ENCODE results near the gene GNAT2. TPM values are rescaled to one million over a fixed set of nuclear protein-coding genes. Genes with fewer than 3 reads are reported as not detected.

The GNAT2 gene
- total and polyA plus RNA-seq, 2 experiments from 2014 or later, result not detected

GRCh38 chr1:109629372-109630030, 10.1 kb upstream of the GNAT2 start:
- no peak overlapping the region for H3K9ac ChIP-seq
- H3F3A ChIP-seq (ENCODE audit: insufficient read depth), result peaks cover 9% of the 10 kb centered on the region; the same call in 1 of the 2 replicates
- TF ChIP-seq EZH2phosphoT487 (IDR thresholded peaks at IDR 0.05; ENCODE audit: insufficient read depth, low read depth), result no peak
- TF ChIP-seq EZH2 (IDR thresholded peaks at IDR 0.05; ENCODE audit: insufficient read depth, poor library complexity, severe bottlenecking), result no peak
- DNase-seq, result no peak
- in situ Hi-C loops (cut with MboI), result loop anchor here (5.0 kb wide), 1 partner anchor 82 kb away; the partner anchor contains the start of gene GNAI3
- H3K79me2 ChIP-seq (ENCODE audit: insufficient read depth), result peaks cover 19% of the 10 kb centered on the region
- H2AFZ ChIP-seq, result no peak overlapping the region
- H3K27me3 ChIP-seq (replicated peaks; ENCODE audit: insufficient read depth), result no peaks in the 10 kb centered on the region
- H4K20me1 ChIP-seq (ENCODE audit: insufficient read depth), result no peaks in the 10 kb centered on the region
- WGBS, 2 experiments (ENCODE audit: low coverage in 1 of 2, low lambda C conversion rate in 2 of 2, missing lambda C conversion rate in 2 of 2), result 90 to 92% methylated on average over 10 of the region's 10 CpGs
- H3K4me1 ChIP-seq (ENCODE audit: insufficient read depth), result peaks cover 2% of the 10 kb centered on the region; the same call in 1 of the 2 replicates
- no peaks in the 10 kb centered on the region for H3K9me3 ChIP-seq (ENCODE audit: low read depth)
- H3K9me2 ChIP-seq (ENCODE audit: insufficient read depth), result no peaks in the 10 kb centered on the region
- H3K27ac ChIP-seq, result no peak overlapping the region
- H3K4me3 ChIP-seq, result no peak overlapping the region
- peaks cover 16% of the 10 kb centered on the region; the same call in 1 of the 2 replicates for H3K36me3 ChIP-seq (ENCODE audit: low read depth)
- no peak overlapping the region for H3K4me2 ChIP-seq (ENCODE audit: unreplicated experiment)

DNA sequence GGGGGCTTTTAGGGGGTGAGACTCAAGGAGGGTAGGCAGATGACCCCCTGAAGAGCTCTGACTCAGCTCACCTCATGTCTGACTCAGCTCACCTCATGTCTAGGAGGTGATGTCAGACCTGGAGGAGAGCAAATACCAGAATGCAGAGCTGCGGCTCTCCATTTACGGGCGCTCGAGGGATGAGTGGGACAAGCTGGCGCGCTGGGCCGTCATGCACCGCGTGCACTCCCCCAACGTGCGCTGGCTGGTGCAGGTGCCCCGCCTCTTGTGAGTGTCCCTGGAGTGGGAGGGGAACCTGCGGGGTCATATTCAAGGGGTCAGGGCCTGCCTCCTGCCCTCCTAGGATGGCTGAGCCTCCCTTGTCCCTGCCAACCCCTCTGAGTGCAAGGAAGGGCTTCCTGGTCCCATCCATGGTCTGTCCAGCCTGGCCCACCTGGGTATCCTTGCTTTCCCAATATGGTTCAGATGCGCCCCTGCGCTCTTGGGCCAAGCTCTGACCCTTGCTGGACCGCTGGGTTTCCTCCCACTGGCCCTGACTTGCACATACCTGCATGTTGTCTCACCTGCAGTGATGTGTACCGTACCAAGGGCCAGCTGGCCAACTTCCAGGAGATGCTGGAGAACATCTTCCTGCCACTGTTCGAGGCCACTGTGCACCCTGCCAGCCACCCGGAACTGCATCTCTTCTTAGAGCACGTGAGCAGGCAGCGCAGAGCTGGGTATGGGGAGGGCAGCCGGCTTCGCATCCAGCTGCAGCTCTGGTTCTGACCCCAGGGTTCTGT, 9.3 kb upstream of the GNAT2 start:
- no peak overlapping the region for H3K27ac ChIP-seq
- in situ Hi-C loops (cut with MboI), result loop anchor here (5.0 kb wide), 1 partner anchor 81 kb away; the partner anchor contains the start of gene GNAI3

GRCh38 chr1:109627692-109628399, 8.4 kb upstream of the GNAT2 start:
- H3K36me3 ChIP-seq (ENCODE audit: low read depth), result peaks cover 16% of the 10 kb centered on the region; the same call in 1 of the 2 replicates
- no peaks in the 10 kb centered on the region for H3K9me2 ChIP-seq (ENCODE audit: insufficient read depth)
- in situ Hi-C loops (cut with MboI), result loop anchor here (5.0 kb wide), 1 partner anchor 81 kb away; the partner anchor contains the start of gene GNAI3

More for the DNA sequence above, 9.3 kb upstream of the GNAT2 start:
- Histone ChIP-seq H3K4me3 (no peak overlapping the region), H3K9me3 (ENCODE audit: low read depth) (no peaks in the 10 kb centered on the region), H4K20me1 (ENCODE audit: insufficient read depth) (no peaks in the 10 kb centered on the region; the same call in 1 of the 2 replicates), H3K9me2 (ENCODE audit: insufficient read depth) (no peaks in the 10 kb centered on the region), H3F3A (ENCODE audit: insufficient read depth) (peaks cover 9% of the 10 kb centered on the region; the same call in 1 of the 2 replicates), H3K27me3 (replicated peaks; ENCODE audit: insufficient read depth) (no peaks in the 10 kb centered on the region), H3K9ac (no peak overlapping the region), H3K4me2 (ENCODE audit: unreplicated experiment) (no peak overlapping the region), H3K36me3 (ENCODE audit: low read depth) (peaks cover 16% of the 10 kb centered on the region; the same call in 1 of the 2 replicates), H3K79me2 (ENCODE audit: insufficient read depth) (peaks cover 27% of the 10 kb centered on the region), H3K4me1 (ENCODE audit: insufficient read depth) (peaks cover 10% of the 10 kb centered on the region; the same call in 1 of the 2 replicates), H2AFZ (no peak overlapping the region)
- TF ChIP-seq EZH2 (IDR thresholded peaks at IDR 0.05; ENCODE audit: insufficient read depth, poor library complexity, severe bottlenecking) (no peak), EZH2phosphoT487 (IDR thresholded peaks at IDR 0.05; ENCODE audit: insufficient read depth, low read depth) (no peak)
- WGBS, 2 experiments (ENCODE audit: low coverage in 1 of 2, low lambda C conversion rate in 2 of 2, missing lambda C conversion rate in 2 of 2), result 77 to 86% methylated on average over 22 to 23 of the region's 23 CpGs
- DNase-seq, result peak; percentile 54

More at GRCh38 chr1:109627692-109628399, 8.4 kb upstream of the GNAT2 start:
- H2AFZ ChIP-seq, result no peak overlapping the region
- H3K9me3 ChIP-seq (ENCODE audit: low read depth), result no peaks in the 10 kb centered on the region
- no peak for DNase-seq
- H3K4me3 ChIP-seq, result no peak overlapping the region
- peaks cover 36% of the 10 kb centered on the region for H3K79me2 ChIP-seq (ENCODE audit: insufficient read depth)
- H3F3A ChIP-seq (ENCODE audit: insufficient read depth), result peaks cover 1% of the 10 kb centered on the region; the same call in 1 of the 2 replicates
- no peak overlapping the region for H3K27ac ChIP-seq
- TF ChIP-seq EZH2 (IDR thresholded peaks at IDR 0.05; ENCODE audit: insufficient read depth, poor library complexity, severe bottlenecking), result no peak
- TF ChIP-seq EZH2phosphoT487 (IDR thresholded peaks at IDR 0.05; ENCODE audit: insufficient read depth, low read depth), result no peak
- no peak overlapping the region for H3K9ac ChIP-seq
- 91 to 94% methylated on average over 22 to 23 of the region's 23 CpGs for WGBS, 2 experiments (ENCODE audit: low coverage in 1 of 2, low lambda C conversion rate in 2 of 2, missing lambda C conversion rate in 2 of 2)
- no peak overlapping the region for H3K4me2 ChIP-seq (ENCODE audit: unreplicated experiment)
- H3K27me3 ChIP-seq (replicated peaks; ENCODE audit: insufficient read depth), result no peaks in the 10 kb centered on the region
- H3K4me1 ChIP-seq (ENCODE audit: insufficient read depth), result peaks cover 18% of the 10 kb centered on the region; the same call in 1 of the 2 replicates
- no peaks in the 10 kb centered on the region; the same call in 1 of the 2 replicates for H4K20me1 ChIP-seq (ENCODE audit: insufficient read depth)

All from GM23248 (cell line).